Heart left ventricle (tissue), 16 donors: ENCODE measurements around the gene TBC1D3L. TPM values are rescaled to one million over a fixed set of nuclear protein-coding genes. Genes with fewer than 3 reads are reported as not detected.
"Not testable (repeated sequence)": the region's sequence is repeated elsewhere in the genome, so short reads cannot be mapped to it uniquely, and the experiment has no call there.

ENCODE experiments used
- ATAC-seq, 4 donors: fragments of 200-7000 bp; cut with Tn5 transposase; one replicate each; pipeline ENCODE4 v1.9.1; 2020 to 2022; ENCODE audit warnings: moderate library complexity in 4 of 4, mild to moderate bottlenecking in 3 of 4, moderate number of reproducible peaks in 1 of 4
- DNase-seq, 5 donors: peaks; one replicate each; pipeline ENCODE4 v3.0.0-alpha.2; 2020
- H3K27ac ChIP-seq, 12 donors: fragments of 200-600 bp; sonication (generic) in 4 of 12; one replicate each; pipeline versions ENCODE4 v1.5.0 to v1.8.0; 2016 to 2022; ENCODE audit warnings: mild to moderate bottlenecking in 2 of 12
- H3K27me3 ChIP-seq, 9 donors: fragments of 200-600 bp; sonication (generic) in 2 of 9; one replicate each; pipeline versions ENCODE4 v1.5.1 to v1.8.0; 2016 to 2022; ENCODE audit warnings: mild to moderate bottlenecking in 3 of 9
- H3K36me3 ChIP-seq, 9 donors: fragments of 200-600 bp; sonication (generic) in 2 of 9; one replicate each; pipeline versions ENCODE4 v1.5.0 to v1.8.0; 2018 to 2022; ENCODE audit warnings: mild to moderate bottlenecking in 2 of 9
- H3K4me1 ChIP-seq, 12 donors: fragments of 200-600 bp; sonication (generic) in 4 of 12; one replicate each; pipeline versions ENCODE4 v1.5.0 to v1.8.0; 2016 to 2022; ENCODE audit warnings: mild to moderate bottlenecking in 3 of 12
- H3K4me3 ChIP-seq, 12 donors: fragments of 200-600 bp; sonication (generic) in 4 of 12; one replicate each; pipeline versions ENCODE4 v1.5.0 to v1.8.0; 2017 to 2022; ENCODE audit warnings: mild to moderate bottlenecking in 9 of 12, moderate library complexity in 4 of 12
- H3K9me3 ChIP-seq, 12 donors: fragments of 200-600 bp; sonication (generic) in 4 of 12; one replicate each; pipeline versions ENCODE4 v1.5.0 to v1.8.0; 2016 to 2022; ENCODE audit warnings: mild to moderate bottlenecking in 1 of 12
- WGBS, 4 donors: extraction: QIAGEN DNeasy Blood & Tissue Kit in 2 of 4; methylation state at CpG; one replicate each; pipeline versions ENCODE4 v1.1.5 to v1.1.7; 2013 to 2018; 5-methylcytosine and 5-hydroxymethylcytosine counted together
- intact Hi-C, 10 donors: fragments of 100-400 bp; cut with DNase I; formaldehyde crosslinking; loops; one replicate each; pipeline versions ENCODE4 v1.11.1 to v1.14.2; 2022
- long read RNA-seq, 3 donors: library from polyadenylated mRNA; unstranded; transcript quantifications; one replicate each; pipeline ENCODE4 v2.0.0, GENCODE V29; 2020 to 2021
- polyA plus RNA-seq, 2 donors: library from polyadenylated mRNA; stranded (reverse); fragments of 200-250 nt; gene quantifications; one replicate each; pipeline ENCODE4 v1.2.3, GENCODE V29; 2013
- total RNA-seq, 9 donors: library from RNA; depleted of rRNA in 2 of 9; stranded (reverse); fragments of >200 nt in 2 of 9; fragmentation: NEBNext Ultra II Directional in 3 of 9; extraction: Animal tissue kit (Norgen Biotek cat#: 25700) in 3 of 9; gene quantifications; one replicate each; pipeline versions ENCODE4 v1.1.0 to v1.2.4, GENCODE V29; 2016 to 2023
- donor health status: ischemic (EF 13 %, LVEDD 7.1; RV severe dilation, severe dysfunction).
- donor health status: healthy with polysubstance abuse.
- donor health status: DM: no; HTN: yes; CAD: no.
- donor health status: DM: no; HTN: no; CAD: no.
- donor health status: ischemic (EF 25% LVEDD 6.9; RV normal size, moderate dysfunction).
- donor health status: ischemic (EF 25% LVEDD 5.7; RV mildly dilated, moderate dysfunction).
- donor health status: healthy.
- donor health status: DM: yes; HTN: yes; CAD: no.
- donor health status: ischemic (EF 35%, LVEDD 5.7; RV mildly dilated, moderate dysfunction).
- donor health status: nonischemic (EF 11% LVEDD 7.7; RV severe dilation, severe dysfunction).
- donor health status: DM: yes; HTN: yes; CAD: no.
- donor health status: PGD.
- donor health status: ischemic (EF 29% LVEDD 5.4; RV normal size, mild dysfunction).
- donor health status: nonischemic (EF 23%, LVEDD 6.1; RV moderate dilation, normal function).

Gene TBC1D3L
- total RNA-seq: 1 to 10 TPM in 8 of 9 donors, under 1 TPM in 1; 0.67 to 6.1 (median 3.1) TPM
- 1 to 10 TPM; 1.6 to 3.2 TPM for polyA plus RNA-seq
- long read RNA-seq, donor 1, partial matches to known transcripts: 3 of 6 reads
- long read RNA-seq, donor 1, other reads (novel, unspliced or antisense): 2 of 6 reads
- long read RNA-seq, donor 2, partial matches to known transcripts: 1 of 1 reads
- long read RNA-seq, donor 2, other reads (novel, unspliced or antisense): 0 of 1 reads
- long read RNA-seq, donor 3, partial matches to known transcripts: 1 of 1 reads
- long read RNA-seq, donor 3, other reads (novel, unspliced or antisense): 0 of 1 reads

DNA sequence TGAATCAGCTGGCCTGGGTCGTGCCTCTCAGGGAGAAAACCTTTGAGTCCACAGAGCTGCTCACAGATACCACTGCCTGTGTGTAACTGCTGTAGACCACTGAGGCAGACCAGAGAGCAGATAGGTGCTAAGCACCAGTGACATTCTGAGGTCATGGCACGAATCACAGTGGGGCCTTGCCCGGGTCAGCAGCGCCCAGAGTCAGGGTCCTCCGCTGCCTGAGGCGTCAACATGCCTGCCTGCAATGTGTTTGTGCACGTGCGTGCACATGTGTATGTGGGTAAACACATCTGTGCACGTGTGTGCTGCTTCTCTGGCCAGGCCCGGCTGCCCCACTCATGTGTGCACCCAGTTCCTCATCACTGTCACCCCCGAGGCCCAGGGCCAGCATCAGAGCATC, at the start of gene TBC1D3L:
Gene TBC1D3L, minus strand, starts transcription at position 101 of the 400 bp plus-strand sequence. CDS start 1,540 bp downstream, outside the sequence.
- intact Hi-C loops: not testable (repeated sequence)

DNA sequence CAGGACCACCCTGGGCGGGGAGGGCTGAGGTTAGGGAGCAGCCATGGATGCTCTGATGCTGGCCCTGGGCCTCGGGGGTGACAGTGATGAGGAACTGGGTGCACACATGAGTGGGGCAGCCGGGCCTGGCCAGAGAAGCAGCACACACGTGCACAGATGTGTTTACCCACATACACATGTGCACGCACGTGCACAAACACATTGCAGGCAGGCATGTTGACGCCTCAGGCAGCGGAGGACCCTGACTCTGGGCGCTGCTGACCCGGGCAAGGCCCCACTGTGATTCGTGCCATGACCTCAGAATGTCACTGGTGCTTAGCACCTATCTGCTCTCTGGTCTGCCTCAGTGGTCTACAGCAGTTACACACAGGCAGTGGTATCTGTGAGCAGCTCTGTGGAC, 14.8 kb upstream of the TBC1D3L start, which contains the start of gene TBC1D3D:
Gene TBC1D3D, plus strand, starts transcription at position 301 of the 400 bp plus-strand sequence. CDS start 1,585 bp downstream, outside the sequence.
- DNase-seq, H3K4me3 ChIP-seq, ATAC-seq, H3K9me3 ChIP-seq, H3K27me3 ChIP-seq, H3K36me3 ChIP-seq, H3K27ac ChIP-seq, intact Hi-C loops, H3K4me1 ChIP-seq: not testable (repeated sequence)
- WGBS, 4 donors: no CpG with 5 or more reads among the region's 11 CpGs

More for the DNA sequence above, at the start of gene TBC1D3L:
- not testable (repeated sequence) for H3K36me3 ChIP-seq, H3K4me1 ChIP-seq, H3K27me3 ChIP-seq, H3K9me3 ChIP-seq, H3K27ac ChIP-seq, DNase-seq, H3K4me3 ChIP-seq, ATAC-seq
- no CpG with 5 or more reads among the region's 11 CpGs for WGBS, 4 donors

Other genes with a start within 250 kb of the TBC1D3L start
- gene HNF1B, start 244.0 kb downstream of the TBC1D3L start, total RNA-seq: not detected
- gene HNF1B, start 244.0 kb downstream of the TBC1D3L start, polyA plus RNA-seq: not detected
- gene TBC1D3K, start 64.6 kb downstream of the TBC1D3L start, total RNA-seq: not detected
- not detected for gene TBC1D3K, start 64.6 kb downstream of the TBC1D3L start, polyA plus RNA-seq
- gene TBC1D3D, start 14.9 kb upstream of the TBC1D3L start, total RNA-seq: 1 to 10 TPM in 2 of 9 donors, under 1 TPM in 2, not detected in 5; 0.27 to 1.7 (median 0.77) TPM
- gene TBC1D3D, start 14.9 kb upstream of the TBC1D3L start, polyA plus RNA-seq: under 1 TPM in 1 of 2 donors, not detected in 1; 0.60 TPM
- not detected for gene TBC1D3C, start 79.6 kb upstream of the TBC1D3L start, total RNA-seq
- gene TBC1D3C, start 79.6 kb upstream of the TBC1D3L start, polyA plus RNA-seq: under 1 TPM in 1 of 2 donors, not detected in 1; 0.61 TPM
- not detected for gene TBC1D3E, start 138.9 kb upstream of the TBC1D3L start, total RNA-seq
- gene TBC1D3E, start 138.9 kb upstream of the TBC1D3L start, polyA plus RNA-seq: not detected
- 1 to 10 TPM in 2 of 9 donors, not detected in 7; 2.3 to 5.5 TPM for gene TBC1D3, start 203.5 kb upstream of the TBC1D3L start, total RNA-seq
- gene TBC1D3, start 203.5 kb upstream of the TBC1D3L start, polyA plus RNA-seq: not detected